Hepatocyte (in vitro differentiated cells): Measurements from ENCODE around the gene PLXNA3. TPM values are rescaled to one million over a fixed set of nuclear protein-coding genes. Genes with fewer than 3 reads are reported as not detected.

Experiments used
- DNase-seq: peaks from one replicate; pipeline ENCODE4 v3.0.0-alpha.2; 2016; ENCODE audit warnings: low spot score
- H2AFZ ChIP-seq: fragments of 200-600 bp; sonication (generic); 2 replicates; pipeline ENCODE4 v1.6.0; 2016; ENCODE audit warnings: antibody characterized with exemption, mild to moderate bottlenecking
- H3K27ac ChIP-seq: fragments of 200-600 bp; sonication (generic); 2 replicates; pipeline ENCODE4 v1.5.1; 2016; ENCODE audit warnings: mild to moderate bottlenecking
- H3K27me3 ChIP-seq: fragments of 200-600 bp; sonication (generic); 2 replicates; pipeline ENCODE4 v1.6.1; 2016
- H3K36me3 ChIP-seq: fragments of 200-600 bp; sonication (generic); replicated peaks from 2 replicates; pipeline ENCODE4 v1.5.1; 2016; ENCODE audit warnings: low read depth; ENCODE audit not compliant: insufficient read depth
- H3K4me1 ChIP-seq: fragments of 200-600 bp; sonication (generic); 2 replicates; pipeline ENCODE4 v1.5.1; 2016; ENCODE audit warnings: mild to moderate bottlenecking, moderate library complexity; ENCODE audit not compliant: insufficient read depth
- H3K4me2 ChIP-seq: fragments of 200-600 bp; sonication (generic); 2 replicates; pipeline ENCODE4 v1.6.0; 2016
- H3K4me3 ChIP-seq: fragments of 200-600 bp; sonication (generic); 2 replicates; pipeline ENCODE4 v1.5.1; 2016; ENCODE audit warnings: mild to moderate bottlenecking
- H3K79me2 ChIP-seq: fragments of 200-600 bp; sonication (generic); 2 replicates; pipeline ENCODE4 v1.6.0; 2017; ENCODE audit warnings: mild to moderate bottlenecking
- H3K9me2 ChIP-seq: fragments of 200-600 bp; sonication (generic); replicated peaks from 2 replicates; pipeline ENCODE4 v1.6.0; 2017; ENCODE audit warnings: mild to moderate bottlenecking; ENCODE audit not compliant: insufficient read depth
- H3K9me3 ChIP-seq: fragments of 200-600 bp; sonication (generic); 2 replicates; pipeline ENCODE4 v1.5.1; 2016; ENCODE audit warnings: low read depth, mild to moderate bottlenecking
- H4K20me1 ChIP-seq: fragments of 200-600 bp; sonication (generic); 2 replicates; pipeline ENCODE4 v1.6.0; 2016; ENCODE audit warnings: mild to moderate bottlenecking; ENCODE audit not compliant: insufficient read depth, poor library complexity, severe bottlenecking
- CTCF ChIP-seq: fragments of 200-600 bp; sonication (generic); IDR thresholded peaks from 2 replicates; pipeline ENCODE4 v1.5.1; 2016; ENCODE audit warnings: antibody characterized with exemption, mild to moderate bottlenecking; ENCODE audit not compliant: poor library complexity
- EZH2 ChIP-seq: fragments of 200-600 bp; sonication (generic); IDR thresholded peaks from 2 replicates; pipeline ENCODE4 v1.6.1; 2016; ENCODE audit warnings: antibody characterized with exemption, mild to moderate bottlenecking, borderline replicate concordance
- EZH2phosphoT487 ChIP-seq: fragments of 200-600 bp; sonication (generic); IDR thresholded peaks from one replicate; pipeline ENCODE4 v1.6.1; 2018; ENCODE audit warnings: antibody characterized with exemption, mild to moderate bottlenecking, low read depth, moderate library complexity; ENCODE audit not compliant: unreplicated experiment, severe bottlenecking
- WGBS: methylation state at CpG from one replicate; pipeline ENCODE4 v1.1.6; 2016; ENCODE audit warnings: low lambda C conversion rate; ENCODE audit errors: missing lambda C conversion rate; 5-methylcytosine and 5-hydroxymethylcytosine counted together
- polyA plus RNA-seq: library from polyadenylated mRNA; unstranded; fragments of >200 nt; fragmentation: Nextera tagmentation; extraction: Ambion mirVana; gene quantifications from 2 replicates; pipeline ENCODE4 v1.2.1, GENCODE V29; 2016
- total RNA-seq: library from RNA; depleted of rRNA; stranded (reverse); fragments of >200 nt; gene quantifications from 2 replicates; pipeline ENCODE4 v1.2.3, GENCODE V29; 2014

PLXNA3 gene
- total and polyA plus RNA-seq, 2 experiments from 2014 or later: 14.1 to 28.7 TPM

GRCh38 chrX:154449618-154450017, 8.5 kb upstream of the PLXNA3 start:
- H3K79me2 ChIP-seq: peaks cover 10% of the 10 kb centered on the region
- no peaks in the 10 kb centered on the region for H3K27me3 ChIP-seq
- peaks cover 3% of the 10 kb centered on the region for H4K20me1 ChIP-seq
- no peak for TF ChIP-seq EZH2
- no peaks in the 10 kb centered on the region for H3K9me3 ChIP-seq
- no peak overlapping the region for H2AFZ ChIP-seq
- H3K4me2 ChIP-seq: no peak overlapping the region
- no peak for DNase-seq
- no peaks in the 10 kb centered on the region for H3K9me2 ChIP-seq
- H3K4me1 ChIP-seq: no peaks in the 10 kb centered on the region
- WGBS: 87% methylated on average over 14 of the region's 18 CpGs
- H3K27ac ChIP-seq: no peak overlapping the region
- no peak overlapping the region for H3K4me3 ChIP-seq
- no peaks in the 10 kb centered on the region for H3K36me3 ChIP-seq

- no peaks in the 10 kb centered on the region for H3K36me3 ChIP-seq
- 89% methylated on average over 17 of the region's 17 CpGs for WGBS
Observed at GRCh38 chrX:154450312-154450711, 7.8 kb upstream of the PLXNA3 start.

GRCh38 chrX:154452823-154453222, 5.3 kb upstream of the PLXNA3 start:
- no peak for DNase-seq
- H3K9me2 ChIP-seq: no peaks in the 10 kb centered on the region
- no peak overlapping the region for H2AFZ ChIP-seq
- no peaks in the 10 kb centered on the region for H3K9me3 ChIP-seq
- 98% methylated on average over 9 of the region's 9 CpGs for WGBS
- no peak overlapping the region for H3K4me3 ChIP-seq
- H4K20me1 ChIP-seq: no peaks in the 10 kb centered on the region
- H3K4me2 ChIP-seq: no peak overlapping the region
- H3K36me3 ChIP-seq: no peaks in the 10 kb centered on the region
- TF ChIP-seq EZH2: no peak
- no peak for TF ChIP-seq EZH2phosphoT487
- TF ChIP-seq CTCF: no peak
- no peak overlapping the region for H3K27ac ChIP-seq
- no peaks in the 10 kb centered on the region for H3K27me3 ChIP-seq
- H3K79me2 ChIP-seq: no peaks in the 10 kb centered on the region
- H3K4me1 ChIP-seq: no peaks in the 10 kb centered on the region

More at GRCh38 chrX:154450312-154450711, 7.8 kb upstream of the PLXNA3 start:
- Histone ChIP-seq H3K4me2 (no peak overlapping the region), H3K27ac (no peak overlapping the region), H3K9me2 (no peaks in the 10 kb centered on the region), H3K27me3 (no peaks in the 10 kb centered on the region), H3K9me3 (no peaks in the 10 kb centered on the region), H3K4me1 (no peaks in the 10 kb centered on the region), H2AFZ (no peak overlapping the region), H4K20me1 (peaks cover 3% of the 10 kb centered on the region), H3K79me2 (peaks cover 3% of the 10 kb centered on the region), H3K4me3 (no peak overlapping the region)
- DNase-seq: no peak
- TF ChIP-seq EZH2phosphoT487: no peak
- TF ChIP-seq CTCF: no peak
- no peak for TF ChIP-seq EZH2

- 70% methylated on average over 18 of the region's 65 CpGs for WGBS
- Histone ChIP-seq H3K9me3 (no peaks in the 10 kb centered on the region), H4K20me1 (no peaks in the 10 kb centered on the region), H3K79me2 (peaks cover 23% of the 10 kb centered on the region), H3K27ac (peak overlapping the region; percentile 80), H3K36me3 (no peaks in the 10 kb centered on the region), H3K27me3 (no peaks in the 10 kb centered on the region), H2AFZ (peak overlapping the region; percentile 57), H3K4me3 (peak overlapping the region; percentile 29), H3K4me1 (no peaks in the 10 kb centered on the region), H3K9me2 (no peaks in the 10 kb centered on the region), H3K4me2 (peak overlapping the region; percentile 74)
- TF ChIP-seq EZH2 (no peak), EZH2phosphoT487 (no peak), CTCF (no peak)
- DNase-seq: peak; percentile 75
Observed at GRCh38 chrX:154457491-154458115, 478 bp upstream of the PLXNA3 start.
